ENCODE results near the gene CREB5. TPM values are rescaled to one million over a fixed set of nuclear protein-coding genes. Genes with fewer than 3 reads are reported as not detected.

CREB5 gene
- total RNA-seq, 1 donor from 2014 or later, result 0.80 TPM

DNA sequence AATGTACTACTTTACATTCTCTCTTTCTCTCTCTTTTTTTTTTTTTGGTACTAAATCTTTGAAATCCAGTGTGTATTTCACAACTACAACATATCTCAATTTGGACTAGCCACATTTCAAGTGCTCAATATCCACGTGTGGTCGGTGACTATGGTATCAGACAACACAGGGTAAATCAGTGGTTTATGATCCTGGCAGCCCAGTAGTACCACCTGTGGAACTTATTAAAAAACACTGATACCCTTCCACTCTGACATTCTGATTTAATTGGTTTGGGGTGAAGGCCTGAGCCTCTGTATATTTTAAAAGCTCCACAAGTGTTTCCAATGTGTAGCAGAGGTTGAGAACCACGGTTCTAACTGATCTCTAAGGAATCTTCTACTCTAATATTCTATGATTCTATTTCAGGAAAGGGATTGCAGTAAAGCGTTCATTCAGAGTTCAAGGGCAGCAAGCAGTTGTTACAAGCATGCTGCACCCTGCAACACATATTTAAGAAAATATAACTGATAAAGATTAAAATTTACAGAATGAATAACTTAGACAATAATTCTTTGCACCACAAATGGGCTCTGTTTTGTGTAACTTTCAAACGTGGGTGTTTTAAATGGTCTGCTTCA is 5.1 kb downstream of the CREB5 start:
- ATAC-seq (ENCODE audit: low read depth) (no peak), DNase-seq (no peak)
- no peak overlapping the region for H3K27ac Mint-ChIP-seq
- no peaks in the 10 kb centered on the region for H3K36me3 Mint-ChIP-seq (ENCODE audit: low read depth)
- POLR2A ChIA-PET, result interaction anchor here (0.7 kb wide), 1 partner anchor 9 kb away, joined by 5 read pairs; no protein-coding TSS in a partner anchor
- H3K27me3 Mint-ChIP-seq, result peaks cover 40% of the 10 kb centered on the region
- peaks cover 4% of the 10 kb centered on the region for H3K4me1 Mint-ChIP-seq
- CTCF ChIA-PET, result no interaction called here
- H3K4me3 Mint-ChIP-seq, result no peak overlapping the region
- H3K9me3 Mint-ChIP-seq, result no peaks in the 10 kb centered on the region
- TF ChIP-seq CTCF (IDR thresholded peaks at IDR 0.05), result no peak
- intact Hi-C loops (cut with micrococcal nuclease), result loop anchor here (10.0 kb wide), 1 partner anchor 507 kb away; no protein-coding TSS in a partner anchor

GRCh38 chr7:28418311-28418710 is 6.0 kb downstream of the CREB5 start:
- intact Hi-C loops (cut with micrococcal nuclease), result loop anchor here (10.0 kb wide), 1 partner anchor 506 kb away; no protein-coding TSS in a partner anchor
- no peak for ATAC-seq (ENCODE audit: low read depth)
- H3K27me3 Mint-ChIP-seq, result peaks cover 38% of the 10 kb centered on the region
- H3K36me3 Mint-ChIP-seq (ENCODE audit: low read depth), result no peaks in the 10 kb centered on the region
- ChIA-PET CTCF (no interaction called here), POLR2A (no interaction called here)
- H3K4me3 Mint-ChIP-seq, result no peak overlapping the region
- no peak for DNase-seq
- no peak for TF ChIP-seq CTCF (IDR thresholded peaks at IDR 0.05)
- no peaks in the 10 kb centered on the region for H3K4me1 Mint-ChIP-seq
- no peak overlapping the region for H3K27ac Mint-ChIP-seq
- H3K9me3 Mint-ChIP-seq, result no peaks in the 10 kb centered on the region

DNA sequence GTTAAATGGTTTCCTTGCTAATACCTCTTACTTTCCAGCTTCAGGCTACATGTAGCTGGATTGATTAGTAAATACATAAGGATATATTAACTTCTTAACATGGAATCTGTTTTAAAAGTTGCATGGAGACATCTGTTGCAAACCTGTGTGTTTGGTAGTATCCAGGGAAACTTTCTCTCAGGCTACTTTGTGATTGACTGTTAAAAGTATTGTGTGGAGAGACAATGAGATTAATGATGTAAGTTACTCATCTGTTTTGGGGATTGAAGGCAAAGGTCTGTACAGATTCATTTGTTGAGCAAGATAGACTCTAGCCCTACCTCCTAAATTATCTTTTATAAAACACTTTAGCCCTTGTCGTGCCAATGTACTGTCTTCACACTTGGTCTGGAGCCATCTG is 6.6 kb downstream of the CREB5 start:
- intact Hi-C loops (cut with micrococcal nuclease), result loop anchor here (10.0 kb wide), 1 partner anchor 506 kb away; no protein-coding TSS in a partner anchor
- peaks cover 35% of the 10 kb centered on the region for H3K27me3 Mint-ChIP-seq

DNA sequence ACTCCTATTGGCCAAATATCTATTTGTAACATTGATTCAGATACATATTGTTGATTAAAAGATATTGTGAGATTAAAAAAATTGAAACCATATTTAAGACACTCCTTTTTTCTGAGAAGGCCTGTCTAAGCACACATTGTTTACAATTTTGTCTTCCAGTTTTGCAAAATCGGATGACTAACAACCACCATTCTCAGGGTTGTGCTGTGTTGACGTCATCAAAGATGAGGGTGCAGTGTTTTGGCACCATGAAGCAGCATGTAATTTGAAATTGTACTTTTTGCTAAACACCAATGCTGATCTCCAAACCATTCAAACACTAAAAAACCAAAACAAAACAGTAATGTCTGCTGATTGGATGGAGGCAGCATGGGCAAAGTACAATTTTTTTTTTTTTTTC is 7.4 kb downstream of the CREB5 start:
- ATAC-seq (ENCODE audit: low read depth), result no peak
- POLR2A ChIA-PET, result no interaction called here
- no peaks in the 10 kb centered on the region for H3K4me1 Mint-ChIP-seq
- no peak for TF ChIP-seq CTCF (IDR thresholded peaks at IDR 0.05)
- intact Hi-C loops (cut with micrococcal nuclease), result loop anchor here (10.0 kb wide), 1 partner anchor 505 kb away; no protein-coding TSS in a partner anchor
- H3K4me3 Mint-ChIP-seq, result no peak overlapping the region
- no peaks in the 10 kb centered on the region for H3K9me3 Mint-ChIP-seq
- no peak for DNase-seq
- H3K27ac Mint-ChIP-seq, result no peak overlapping the region
- H3K27me3 Mint-ChIP-seq, result peaks cover 34% of the 10 kb centered on the region
- CTCF ChIA-PET, result no interaction called here
- H3K36me3 Mint-ChIP-seq (ENCODE audit: low read depth), result no peaks in the 10 kb centered on the region

More for the DNA sequence above, 6.6 kb downstream of the CREB5 start:
- DNase-seq (no peak), ATAC-seq (ENCODE audit: low read depth) (no peak)
- Mint-ChIP-seq H3K9me3 (no peaks in the 10 kb centered on the region), H3K36me3 (ENCODE audit: low read depth) (no peaks in the 10 kb centered on the region), H3K4me1 (no peaks in the 10 kb centered on the region), H3K4me3 (no peak overlapping the region), H3K27ac (no peak overlapping the region)
- POLR2A ChIA-PET, result no interaction called here
- CTCF ChIA-PET, result no interaction called here
- TF ChIP-seq CTCF (IDR thresholded peaks at IDR 0.05), result no peak

GRCh38 chr7:28423112-28423511 is 10.8 kb downstream of the CREB5 start:
- no peak for DNase-seq
- CTCF ChIA-PET, result no interaction called here
- Mint-ChIP-seq H3K4me1 (no peaks in the 10 kb centered on the region), H3K27ac (no peak overlapping the region), H3K9me3 (no peaks in the 10 kb centered on the region), H3K4me3 (no peak overlapping the region), H3K36me3 (ENCODE audit: low read depth) (no peaks in the 10 kb centered on the region), H3K27me3 (peaks cover 25% of the 10 kb centered on the region)
- ATAC-seq (ENCODE audit: low read depth), result no peak
- intact Hi-C loops (cut with micrococcal nuclease), result no loop called here
- TF ChIP-seq CTCF (IDR thresholded peaks at IDR 0.05), result no peak
- POLR2A ChIA-PET, result no interaction called here
